ENCODE data around the gene CAPNS2.
"Not testable (repeated sequence)": the region's sequence is repeated elsewhere in the genome, so short reads cannot be mapped to it uniquely, and the experiment has no call there.

Gene CAPNS2

DNA sequence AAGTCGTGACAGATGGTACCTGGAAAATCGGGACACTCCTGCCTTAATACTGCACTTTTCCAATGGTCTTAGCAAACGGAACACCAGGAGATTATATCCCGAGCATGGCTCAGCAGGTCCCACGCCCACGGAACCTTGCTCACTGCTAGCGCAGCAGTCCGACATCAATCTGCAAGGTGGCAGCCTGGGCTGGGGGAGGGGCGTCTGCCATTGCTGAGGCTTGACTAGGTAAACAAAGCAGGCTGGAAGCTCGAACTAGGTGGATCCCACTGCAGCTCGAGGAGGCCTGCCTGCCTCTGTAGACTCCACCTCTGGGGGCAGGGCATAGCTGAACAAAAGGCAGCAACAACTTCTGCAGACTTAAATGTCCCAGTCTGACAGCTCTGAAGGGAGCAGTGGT, 49.2 kb downstream of the CAPNS2 start:
- not testable (repeated sequence) for H3K4me3 ChIP-seq (ENCODE audit: low read length); H3K36me3 ChIP-seq (ENCODE audit: control insufficient read depth, insufficient read depth, low read length); H3K4me1 ChIP-seq (ENCODE audit: control insufficient read depth, insufficient read depth, low read length); H3K27ac ChIP-seq (ENCODE audit: low read depth, low read length); H3K9ac ChIP-seq (ENCODE audit: low read length); H3K27me3 ChIP-seq (ENCODE audit: control insufficient read depth, insufficient read depth, low read length)

Measured in rectal smooth muscle tissue (tissue), 1 donor.